NCI-H82 treated with DMSO at 0.1 percent for 48 hours (cell line): ENCODE measurements around the gene TBX19.
A peak's percentile ranks its signal among the peaks of the same experiment; 100 is the strongest.

Experiments used
- DNase-seq: peaks from one replicate; lab custom pipeline; 2025; ENCODE audit not compliant: unreplicated experiment; lab: John Stamatoyannopoulos, UW

The TBX19 gene

GRCh38 chr1:168354335-168355269, 73.9 kb downstream of the TBX19 start:
- DNase-seq = peak; percentile 43

- DNase-seq = no peak
Measured at GRCh38 chr1:168360151-168361021, 79.7 kb downstream of the TBX19 start.

DNA sequence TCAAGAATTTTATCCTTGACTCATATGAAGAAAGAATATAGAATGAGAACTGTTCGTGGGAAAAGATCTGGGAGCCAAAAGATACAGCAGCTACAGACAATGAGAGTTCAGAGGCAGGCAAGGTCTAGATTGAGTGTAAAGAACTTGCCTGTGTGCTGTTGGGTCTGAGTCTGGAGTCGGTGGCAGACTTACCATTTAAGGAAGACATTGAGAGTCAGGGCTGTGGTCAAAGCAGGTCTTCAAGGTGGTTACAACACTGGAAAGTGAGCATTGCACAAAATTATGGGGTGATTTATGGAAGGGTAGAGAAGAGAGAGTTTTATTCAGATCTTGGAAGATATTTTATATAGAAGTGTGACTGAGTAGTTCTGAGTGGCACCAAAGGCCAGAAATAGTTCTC, 80.6 kb downstream of the TBX19 start:
- no peak for DNase-seq

DNA sequence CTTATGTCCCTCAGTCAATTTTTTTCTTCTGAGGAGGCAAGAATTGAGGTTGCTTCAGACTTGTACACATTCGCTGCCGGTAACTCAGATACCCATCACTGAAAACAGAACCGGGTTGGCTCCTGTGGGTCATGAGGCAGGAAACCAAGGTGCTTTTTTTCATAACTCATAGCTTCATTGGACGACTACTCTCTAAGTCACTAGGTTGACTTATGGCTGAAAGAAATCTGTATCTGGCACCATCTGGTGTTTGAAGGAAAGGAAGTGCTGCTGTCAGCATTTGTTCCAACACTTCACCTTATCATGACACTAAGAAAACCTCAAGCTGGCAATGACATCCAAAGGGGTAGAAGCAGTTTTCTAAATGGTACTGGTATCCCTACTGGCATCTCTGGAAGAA, 82.3 kb downstream of the TBX19 start:
- DNase-seq = no peak
